Measurements from ENCODE around the gene RAB4A.

The RAB4A gene

DNA sequence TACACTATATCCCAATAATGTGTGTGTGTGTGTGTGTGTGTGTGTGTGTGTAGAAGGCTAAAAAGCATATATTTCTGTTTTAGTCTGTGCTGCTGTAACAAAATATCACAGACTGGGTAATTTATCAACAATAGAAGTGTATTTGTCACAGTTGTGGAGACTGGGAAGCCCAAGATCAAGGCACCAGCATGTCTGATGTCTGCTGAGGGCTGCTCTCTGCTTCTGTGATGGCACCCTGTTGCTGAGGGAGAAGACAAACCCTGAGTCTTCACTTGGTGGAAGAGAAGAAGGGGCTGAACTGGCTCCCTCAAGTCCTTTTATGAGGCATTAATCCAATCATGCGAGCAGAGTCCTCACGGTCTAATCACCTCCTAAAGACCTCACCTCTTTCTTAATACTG lies 23.0 kb upstream of the RAB4A start:
- DNase-seq, result no peak

DNA sequence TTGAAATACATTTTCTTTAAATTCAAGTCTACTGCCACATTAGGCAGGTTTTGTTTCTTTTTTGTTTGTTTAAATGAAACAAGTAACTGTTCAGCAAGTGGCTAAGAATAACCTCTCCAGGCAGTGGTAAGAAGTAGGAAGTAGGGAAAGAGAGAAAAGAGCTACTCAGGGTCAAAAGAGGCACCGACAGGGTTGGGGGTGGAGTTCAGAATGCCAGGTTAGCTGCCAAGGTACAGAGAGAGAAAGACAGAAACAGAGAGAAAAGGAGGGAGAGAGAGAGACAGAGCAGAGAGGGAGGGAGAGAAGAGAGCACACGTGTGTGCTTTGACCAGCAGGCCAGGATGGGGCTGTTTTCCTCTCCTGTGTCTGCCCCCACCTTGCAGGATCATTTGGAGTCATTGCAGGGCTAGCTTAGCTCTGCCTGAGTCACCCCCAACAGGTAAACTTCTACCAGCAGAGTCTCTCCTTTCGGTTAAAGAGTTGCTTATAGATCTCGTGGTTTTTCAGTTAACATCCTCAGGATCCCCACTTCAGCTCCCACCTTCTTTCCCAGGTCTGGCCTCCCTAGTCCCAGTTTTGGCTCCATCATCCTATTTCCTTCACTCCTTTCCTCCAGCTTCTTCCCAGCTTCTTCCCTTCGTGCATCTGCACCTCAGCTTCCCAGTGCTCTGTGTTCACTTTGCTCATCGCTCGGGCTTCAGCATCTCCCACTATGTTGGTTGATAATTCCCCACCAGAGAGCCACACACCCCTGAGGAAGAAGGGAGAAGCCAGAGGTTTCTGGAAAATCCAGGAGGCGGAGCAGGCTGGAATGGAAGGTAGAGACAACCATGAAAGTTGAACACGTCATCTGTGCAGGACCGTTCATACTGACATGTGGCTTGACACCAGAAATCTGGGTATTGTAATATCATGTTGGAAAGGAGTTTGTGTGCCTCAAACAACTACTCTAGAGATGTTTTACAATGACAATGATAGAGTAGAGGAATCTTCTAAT lies 21.8 kb upstream of the RAB4A start:
- DNase-seq, result no peak

- DNase-seq, result no peak
These were observed 20.9 kb upstream of the RAB4A start for GRCh38 chr1:229249854-229250644.

DNA sequence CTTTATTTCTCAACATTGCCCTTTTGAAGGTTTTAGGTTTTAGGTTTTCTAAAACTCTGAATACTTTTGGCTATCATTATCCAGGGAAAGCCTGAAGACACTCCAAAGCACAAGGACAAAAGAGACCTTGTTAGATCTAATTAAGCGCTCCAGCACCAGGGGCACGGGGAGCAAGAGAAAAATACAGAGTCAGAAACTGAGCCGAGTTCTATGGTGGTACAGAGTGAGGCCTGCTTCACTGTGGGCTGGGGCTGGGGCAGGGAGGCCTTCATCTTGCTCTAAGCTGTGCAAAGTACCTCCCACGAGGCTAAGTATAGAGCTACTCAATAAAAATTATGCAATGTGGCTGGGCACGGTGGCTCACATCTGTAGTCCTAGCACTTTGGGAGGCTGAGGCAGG lies 19.7 kb upstream of the RAB4A start:
- no peak for DNase-seq

DNA sequence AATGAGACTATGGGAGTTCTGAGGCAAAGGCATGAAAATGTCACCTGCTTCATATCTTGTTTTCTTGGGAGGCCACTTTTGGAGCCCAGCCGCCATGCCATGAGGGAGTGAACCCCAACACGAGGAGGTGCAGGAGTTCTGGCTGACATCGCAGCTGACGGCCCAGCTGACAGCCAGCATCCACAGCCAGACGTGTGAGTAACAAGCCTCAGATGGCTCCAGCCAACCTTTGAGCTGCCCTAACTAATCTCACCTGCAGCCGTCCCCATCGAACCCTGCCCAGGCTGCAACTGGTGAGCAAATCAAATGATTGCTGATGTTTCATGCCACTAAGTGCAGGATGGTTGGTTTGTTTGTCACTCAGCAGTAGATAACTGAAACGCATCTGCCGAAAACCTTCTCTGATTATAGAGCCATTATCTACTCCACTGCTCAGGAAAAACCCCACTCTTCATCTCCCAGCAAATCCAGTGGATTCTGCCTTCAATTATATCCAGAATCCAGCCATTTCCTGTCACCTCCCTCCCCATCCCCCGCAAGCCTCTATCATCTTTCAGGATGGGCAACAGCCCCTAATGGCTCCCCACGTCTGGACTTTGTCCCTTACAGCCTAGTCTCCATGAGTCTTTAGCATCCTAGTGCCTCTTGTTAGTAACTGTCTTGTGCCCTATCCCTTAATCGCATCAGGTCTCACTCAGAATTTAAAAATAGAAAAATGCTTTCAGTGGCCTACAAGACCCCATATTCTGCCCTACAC lies 18.5 kb upstream of the RAB4A start:
- DNase-seq, result no peak

- peak; percentile 15 for DNase-seq
These were observed 17.5 kb upstream of the RAB4A start for GRCh38 chr1:229253151-229253974.

GRCh38 chr1:229254910-229255541 lies 15.9 kb upstream of the RAB4A start:
- DNase-seq, result peak; percentile 21

DNA sequence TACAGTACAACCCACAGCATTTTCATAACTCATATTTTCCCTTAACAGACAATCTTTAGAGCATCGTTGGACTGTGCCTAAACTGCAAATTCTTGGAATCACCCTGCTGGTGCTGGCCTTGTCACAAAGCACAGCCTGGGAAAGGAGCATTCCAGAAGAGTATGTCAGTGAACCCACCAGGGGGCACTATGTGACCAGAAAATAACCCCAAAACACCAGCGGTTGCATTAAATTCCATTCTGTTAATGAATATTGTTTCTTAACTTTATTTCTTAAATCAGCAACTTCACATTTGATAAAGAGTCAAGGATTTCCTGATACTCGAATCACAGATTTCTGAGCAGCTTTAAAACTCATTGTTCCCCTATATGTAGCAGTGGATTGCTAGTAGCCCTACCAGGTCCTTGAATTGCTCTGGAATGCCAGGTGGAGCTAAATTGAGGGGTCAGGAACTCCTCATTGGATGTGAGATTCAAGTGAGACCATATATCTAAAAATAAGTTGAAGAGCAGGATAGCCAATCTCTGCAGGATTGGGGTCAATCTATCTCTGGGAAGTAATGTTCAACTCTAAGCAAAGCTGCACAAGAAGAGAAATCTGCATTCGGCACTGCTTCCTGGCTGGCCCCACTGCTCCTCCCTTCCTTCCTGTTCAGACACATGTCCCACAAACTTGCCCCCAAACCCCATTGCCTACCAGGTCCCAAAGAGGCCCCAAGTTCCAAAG lies 12.7 kb upstream of the RAB4A start:
- peak; percentile 59 for DNase-seq

GRCh38 chr1:229258757-229259060 lies 12.2 kb upstream of the RAB4A start:
- no peak for DNase-seq

DNA sequence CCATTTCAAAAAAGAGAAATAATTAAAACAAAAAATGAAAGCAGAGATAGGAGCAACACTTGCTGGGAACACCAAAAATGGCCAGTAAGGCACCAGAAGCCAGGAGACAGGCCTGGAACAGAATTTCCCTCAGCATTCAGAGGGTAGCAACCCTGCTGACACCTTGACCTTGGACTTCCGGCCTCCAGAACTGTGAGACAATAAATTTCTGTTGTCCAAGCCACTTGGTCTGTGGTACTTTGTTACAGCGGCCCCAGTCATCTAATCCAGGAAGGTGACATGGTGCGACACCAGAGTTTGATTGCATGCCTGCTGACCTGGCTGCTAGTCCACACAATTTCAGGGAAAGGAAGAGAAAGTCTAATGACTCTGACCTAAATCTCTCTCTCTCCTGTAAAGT lies 10.6 kb upstream of the RAB4A start:
- DNase-seq, result no peak

- no peak for DNase-seq
These were observed 8.7 kb upstream of the RAB4A start for GRCh38 chr1:229262239-229262638.

DNA sequence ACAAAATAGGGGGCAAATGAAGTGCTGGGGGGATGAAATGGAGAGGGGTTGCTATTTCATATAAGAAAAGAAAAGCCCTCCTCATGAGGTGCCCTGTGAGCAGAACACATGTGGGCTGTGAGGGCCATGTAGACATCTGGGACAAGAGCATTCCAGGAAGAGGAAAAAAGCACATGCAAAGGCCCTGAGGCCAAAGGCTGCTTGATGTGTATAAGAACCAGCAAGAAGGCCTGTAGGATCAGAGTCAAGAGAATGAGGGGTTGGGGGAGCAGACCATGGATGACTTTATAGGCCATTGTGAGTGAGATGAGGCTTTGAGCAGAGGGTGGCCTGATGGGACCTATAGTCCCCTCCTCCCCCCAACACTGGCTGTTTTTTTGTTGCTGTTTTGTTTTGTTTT lies 7.7 kb upstream of the RAB4A start:
- no peak for DNase-seq

GRCh38 chr1:229264068-229264467 lies 6.8 kb upstream of the RAB4A start:
- no peak for DNase-seq

DNA sequence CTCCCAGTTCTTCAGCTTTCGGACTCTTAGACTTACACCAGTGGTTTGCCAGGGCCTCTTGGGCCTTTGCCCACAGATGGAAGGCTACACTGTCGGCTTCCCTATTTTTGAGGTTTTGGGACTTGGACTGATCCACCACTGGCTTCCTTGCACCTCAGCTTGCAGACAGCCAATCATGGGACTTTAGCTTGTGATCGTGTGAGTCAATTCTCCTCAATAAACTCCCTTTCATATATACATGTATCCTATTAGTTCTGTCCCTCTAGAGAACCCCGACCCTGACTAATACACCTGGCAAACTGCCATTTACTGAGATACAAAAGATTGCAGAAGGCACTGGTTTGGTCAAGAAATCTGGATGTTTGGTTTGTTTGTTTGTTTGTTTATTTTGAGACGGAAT lies 6.4 kb upstream of the RAB4A start:
- no peak for DNase-seq

DNA sequence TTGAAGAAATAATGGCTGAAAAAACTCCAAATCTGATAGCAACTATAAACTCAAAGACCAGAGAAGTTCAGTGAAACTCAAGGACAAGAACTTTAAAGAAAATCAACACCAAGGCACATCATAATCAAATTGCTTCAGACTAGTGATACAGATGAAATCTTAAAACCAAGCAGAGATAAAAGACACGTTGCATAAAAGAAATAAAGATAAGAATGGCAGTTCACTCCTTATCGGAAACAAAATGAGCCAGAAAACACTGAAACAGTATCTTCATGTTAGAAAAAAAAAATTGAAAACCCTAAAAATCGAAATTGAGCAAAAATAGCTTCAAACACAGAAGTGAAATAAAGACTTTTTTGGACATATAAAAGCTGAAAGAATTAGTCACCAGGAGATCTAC lies 4.6 kb upstream of the RAB4A start:
- no peak for DNase-seq

DNA sequence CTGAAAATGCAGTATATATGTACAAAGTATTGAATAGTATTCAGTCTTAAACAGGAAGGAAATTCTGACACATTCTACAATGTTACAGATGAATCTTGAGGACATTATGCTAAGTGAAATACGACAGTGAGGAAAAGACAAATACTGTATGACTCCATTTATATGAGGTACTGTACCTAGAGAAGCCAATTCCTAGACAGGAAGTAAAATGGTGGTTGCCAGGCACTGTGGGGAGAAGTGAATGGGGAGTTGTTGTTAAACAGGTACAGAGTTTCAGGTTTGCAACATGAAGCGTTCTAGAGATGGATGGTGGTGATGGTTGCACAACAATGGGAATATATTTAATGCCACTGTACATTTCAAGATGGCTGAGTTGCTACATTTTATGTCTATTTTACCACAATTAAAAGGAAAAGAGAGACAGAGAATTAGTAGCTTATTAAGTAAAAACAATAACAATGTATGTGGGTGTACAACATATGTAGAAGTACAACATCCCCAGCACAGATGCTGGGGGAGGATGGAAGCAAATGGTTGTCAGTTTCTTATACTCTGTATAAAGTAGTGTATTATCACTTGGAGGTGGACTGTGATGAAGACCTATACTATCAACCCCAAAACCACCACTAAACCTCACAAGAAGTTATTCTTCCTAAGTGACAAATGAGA lies 3.9 kb upstream of the RAB4A start:
- no peak for DNase-seq

GRCh38 chr1:229268505-229268904 lies 2.4 kb upstream of the RAB4A start:
- DNase-seq, result no peak

- DNase-seq, result no peak
These were observed 693 bp downstream of the RAB4A start for GRCh38 chr1:229271448-229272159.

GRCh38 chr1:229272164-229273158 lies 1.6 kb downstream of the RAB4A start:
- peak; percentile 90 for DNase-seq
